Suppressor macrophage treated with lipopolysaccharide for 4 hours (primary cell): ENCODE measurements around the gene ADK.
A peak's percentile ranks its signal among the peaks of the same experiment; 100 is the strongest.

Experiments used
- DNase-seq: peaks from one replicate; pipeline ENCODE4 v3.0.0-alpha.2; 2020

ADK gene

DNA sequence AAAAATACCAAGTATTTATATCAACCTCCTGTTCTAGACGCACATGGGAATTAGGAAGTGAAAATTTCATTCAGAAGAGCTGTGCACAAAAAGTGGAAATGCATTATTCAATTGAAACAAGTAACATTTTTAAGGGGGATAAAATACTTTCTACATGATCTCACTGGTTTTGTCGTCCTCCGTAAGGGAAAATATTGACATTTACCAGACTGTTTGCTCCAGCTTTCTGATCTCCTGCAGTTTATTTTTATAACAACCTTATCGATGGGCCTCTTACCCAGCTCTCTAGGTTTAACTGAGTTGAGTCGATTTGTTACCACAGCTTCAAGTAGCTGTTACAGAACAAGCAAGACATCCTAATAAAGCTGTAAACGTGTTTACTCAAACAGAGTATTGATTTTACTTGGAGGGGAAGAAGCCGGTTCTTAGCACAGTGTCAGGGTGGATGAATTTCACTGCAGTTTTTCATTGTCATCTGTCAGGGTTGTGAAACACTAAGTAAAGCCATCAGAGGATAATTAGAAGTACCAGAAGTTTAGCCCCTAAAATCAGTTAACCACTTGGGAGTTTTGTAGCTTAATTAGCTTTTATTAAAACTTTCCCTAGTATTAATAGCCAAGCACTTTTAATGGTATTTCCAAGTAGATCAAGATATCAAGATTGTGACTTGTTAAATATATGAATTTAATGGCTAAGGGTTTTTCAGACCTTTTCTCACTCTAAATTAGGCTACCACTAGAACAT lies 532.8 kb downstream of the ADK start:
- no peak for DNase-seq

DNA sequence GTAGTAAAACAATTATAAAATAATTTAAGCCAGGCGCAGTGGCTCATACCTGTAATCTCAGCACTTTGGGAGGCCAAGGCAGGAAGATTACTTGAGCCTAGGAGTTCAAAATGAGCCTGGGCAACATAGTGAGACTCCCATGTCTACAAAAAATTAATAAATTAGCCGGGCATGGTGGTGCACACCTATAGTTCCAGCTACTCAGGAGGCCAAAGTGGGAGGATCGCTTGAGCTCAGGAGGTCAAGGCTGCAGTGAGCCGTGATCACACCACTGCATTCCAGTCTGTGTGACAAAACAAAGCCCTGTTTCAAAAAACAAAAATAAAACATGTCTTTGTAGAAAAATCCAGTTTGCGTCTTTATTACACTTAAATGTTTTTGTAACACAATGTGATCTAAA lies 533.4 kb downstream of the ADK start:
- no peak for DNase-seq

DNA sequence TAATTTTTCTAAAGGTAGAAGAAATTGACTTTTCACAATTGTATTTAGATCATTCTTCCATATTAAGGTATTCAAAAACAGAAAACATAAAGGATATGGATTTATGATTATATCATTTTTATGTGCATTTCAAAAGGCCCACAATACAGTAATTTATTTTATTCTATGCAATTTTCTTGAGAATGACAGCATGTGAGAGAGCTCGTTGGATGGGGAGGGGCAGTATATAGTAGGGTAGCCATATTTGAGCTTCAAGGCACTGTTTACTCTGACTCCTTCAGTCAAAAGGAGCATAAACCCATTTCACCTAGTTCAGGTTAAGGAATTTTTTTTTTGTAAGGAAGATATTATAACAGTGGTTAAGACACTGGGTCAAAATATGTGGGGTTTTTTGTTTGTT lies 534.5 kb downstream of the ADK start:
- no peak for DNase-seq

DNA sequence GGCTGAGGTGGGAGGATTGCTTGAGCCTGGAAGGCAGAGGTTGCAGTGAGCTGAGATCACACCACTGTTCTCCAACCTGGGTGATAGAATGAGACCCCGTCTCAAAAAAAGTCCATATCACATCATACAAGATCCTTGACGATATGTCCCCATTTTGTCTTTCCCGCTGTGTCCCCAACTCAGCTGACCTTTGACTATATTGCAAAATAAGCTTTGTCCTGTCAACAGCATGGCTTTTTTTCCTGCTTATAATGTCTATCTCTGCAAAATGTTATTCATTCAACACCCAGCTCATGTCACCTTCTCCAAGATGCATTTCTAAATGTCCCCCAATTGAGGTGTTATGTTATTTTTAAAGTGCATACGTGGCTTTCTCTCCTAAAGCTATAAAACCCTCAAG lies 539.4 kb downstream of the ADK start:
- no peak for DNase-seq

DNA sequence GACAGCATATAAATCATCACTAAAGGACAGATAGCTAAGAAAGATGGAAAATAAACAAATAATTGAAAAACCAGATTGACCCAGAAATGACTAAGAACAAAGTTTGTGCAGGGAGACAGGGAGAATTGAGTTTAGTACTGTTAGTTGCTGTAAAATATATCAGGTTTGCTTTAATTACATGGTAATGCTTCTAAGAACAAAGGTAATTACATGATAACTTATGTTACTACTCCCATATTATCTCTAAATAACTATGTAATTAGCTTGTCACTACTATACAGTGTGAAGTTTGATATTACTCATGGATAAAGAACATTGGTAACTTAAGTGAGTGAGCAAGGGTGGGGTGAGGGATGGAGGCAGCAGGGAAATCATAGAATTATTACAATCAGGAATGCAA lies 540.1 kb downstream of the ADK start:
- no peak for DNase-seq

- no peak for DNase-seq
Measured at GRCh38 chr10:74704629-74705357, 553.8 kb downstream of the ADK start.

DNA sequence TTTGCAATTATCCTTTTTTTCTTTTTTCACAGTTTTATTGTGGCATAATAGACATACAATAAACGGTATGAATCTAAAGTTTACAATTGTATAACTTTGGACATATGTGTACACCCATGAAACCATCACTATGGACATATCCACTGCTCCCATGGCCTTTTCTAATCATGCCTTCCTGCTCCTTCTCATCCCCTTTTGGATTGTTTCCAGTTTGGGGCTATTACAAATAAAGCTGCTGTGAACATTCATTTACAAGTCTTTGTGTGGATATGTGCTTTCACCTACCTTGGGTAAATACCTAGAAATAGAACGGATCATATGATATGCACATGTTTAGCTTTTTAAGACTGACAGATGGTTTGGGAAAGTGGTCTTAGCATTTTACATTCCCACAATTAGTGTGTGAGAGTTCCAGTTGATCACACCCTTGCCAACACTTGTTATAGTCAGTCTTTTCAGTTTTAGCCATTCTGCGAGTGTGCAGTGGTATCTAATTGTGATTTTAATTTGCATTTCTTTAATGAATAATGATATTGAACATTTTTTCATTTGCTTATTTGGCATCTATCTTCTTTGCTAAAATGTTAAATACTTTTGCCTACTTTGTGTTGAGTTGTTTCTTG lies 554.4 kb downstream of the ADK start:
- no peak for DNase-seq

DNA sequence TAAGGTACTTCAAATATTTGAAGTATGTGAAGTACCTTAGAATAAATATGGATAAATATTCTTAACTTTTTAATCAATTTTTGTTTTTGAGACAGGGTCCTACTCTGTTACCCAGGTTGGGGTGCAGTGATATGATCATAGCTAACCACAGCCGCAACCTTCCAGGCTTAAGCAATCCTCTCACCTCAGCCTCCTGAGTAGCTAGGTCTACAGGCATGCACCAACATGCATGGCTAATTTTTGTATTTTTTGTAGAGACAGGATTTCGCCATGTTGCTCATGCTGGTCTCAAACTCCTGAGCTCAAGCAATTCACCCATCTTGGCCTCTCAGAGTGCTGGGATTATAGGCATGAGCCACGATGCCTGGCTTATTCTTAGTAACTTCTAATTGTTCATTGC lies 555.9 kb downstream of the ADK start:
- DNase-seq: no peak

DNA sequence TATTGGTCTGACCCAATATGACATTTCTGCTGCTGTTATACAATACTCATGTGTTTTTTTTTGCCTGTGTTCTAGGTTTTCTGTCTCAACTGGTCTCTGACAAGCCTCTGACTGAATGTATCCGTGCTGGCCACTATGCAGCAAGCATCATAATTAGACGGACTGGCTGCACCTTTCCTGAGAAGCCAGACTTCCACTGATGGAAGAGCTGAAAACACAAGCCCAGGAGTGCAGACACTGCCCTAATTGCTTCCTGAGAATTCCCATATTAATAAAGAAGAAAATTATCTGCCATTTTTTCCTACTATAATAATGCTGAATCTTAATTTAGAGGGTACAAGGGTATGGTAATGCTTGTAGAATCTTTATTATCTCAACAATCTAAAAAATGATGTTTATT lies 557.2 kb downstream of the ADK start:
- DNase-seq: no peak

DNA sequence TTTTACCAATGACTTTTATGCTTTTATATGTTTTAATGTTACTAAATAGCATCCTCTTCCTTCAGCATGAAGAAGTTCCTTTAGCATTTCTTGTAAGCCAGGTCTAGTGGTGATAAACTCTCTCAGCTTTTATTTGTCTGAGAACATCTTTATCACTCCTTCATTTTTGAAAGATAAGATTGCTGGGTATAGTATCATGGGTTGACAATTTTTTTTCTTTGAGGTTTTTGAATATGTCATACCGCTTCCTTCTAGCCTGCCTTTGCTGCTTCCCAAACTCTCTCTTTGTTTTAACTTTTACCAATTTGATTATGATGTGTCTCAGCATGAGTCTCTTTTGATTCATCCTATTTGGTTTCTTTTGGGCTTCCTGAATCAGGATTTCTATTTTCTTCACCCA lies 567.2 kb downstream of the ADK start:
- DNase-seq: no peak

DNA sequence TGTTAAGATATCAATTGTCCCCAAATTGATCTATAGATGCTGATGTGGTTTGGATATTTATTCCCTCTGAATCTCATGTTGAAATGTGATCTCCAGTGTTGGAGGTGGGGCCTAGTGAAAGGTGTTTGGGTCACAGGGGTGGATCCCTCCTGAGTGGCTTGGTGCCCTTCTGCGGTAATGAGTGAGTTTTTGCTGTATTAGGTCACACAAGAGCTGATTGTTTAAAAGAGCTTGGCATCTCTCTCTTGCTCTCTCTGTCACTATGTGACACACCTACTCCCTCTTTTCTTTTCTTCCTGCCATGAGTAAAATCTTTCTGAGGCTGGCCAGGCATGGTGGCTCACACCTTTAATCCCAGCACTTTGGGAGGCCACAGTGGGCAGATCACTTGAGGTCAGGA lies 577.2 kb downstream of the ADK start:
- no peak for DNase-seq

DNA sequence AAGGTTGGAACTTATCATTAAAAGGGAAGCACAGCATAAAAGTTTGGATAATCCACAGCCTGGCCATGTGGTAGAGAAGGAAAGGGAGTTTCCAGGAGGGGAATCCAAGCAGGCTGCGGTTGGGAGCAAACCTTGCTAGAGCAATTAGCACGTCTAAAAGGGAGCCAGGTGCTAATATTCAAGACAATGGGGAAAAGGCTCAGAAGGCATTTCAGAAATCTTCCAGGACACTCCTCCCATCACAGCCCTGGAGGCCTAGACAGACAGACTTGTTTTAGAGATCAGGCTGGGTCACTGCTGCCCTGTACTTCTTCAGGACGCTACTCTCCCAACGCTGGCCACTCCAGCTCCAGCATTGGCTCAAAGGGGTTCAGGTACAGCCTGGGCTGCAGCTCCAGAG lies 579.2 kb downstream of the ADK start:
- no peak for DNase-seq

- DNase-seq: no peak
Measured at GRCh38 chr10:74733612-74734011, 582.6 kb downstream of the ADK start.

- DNase-seq: no peak
Measured at GRCh38 chr10:74736029-74736428, 585.0 kb downstream of the ADK start.

DNA sequence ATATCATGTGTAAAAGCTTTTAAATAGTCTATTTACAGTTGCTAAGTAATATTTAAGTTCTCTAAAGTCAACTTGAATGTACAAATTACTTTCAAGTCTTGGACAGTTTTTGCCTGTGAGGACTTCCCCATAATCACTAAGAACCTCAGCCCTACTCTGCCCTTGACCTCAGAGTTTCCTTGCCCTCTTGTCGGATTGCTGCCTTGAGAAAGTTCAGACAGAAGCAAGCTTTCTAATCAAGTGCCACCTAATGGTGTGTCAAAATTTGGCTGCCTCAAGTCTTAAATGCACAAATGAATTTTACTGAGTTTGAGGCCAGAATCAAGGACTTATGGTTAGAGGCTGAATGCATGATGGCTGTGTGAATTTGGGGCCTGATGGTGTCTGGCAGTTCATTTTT lies 587.0 kb downstream of the ADK start:
- peak; percentile 26 for DNase-seq

DNA sequence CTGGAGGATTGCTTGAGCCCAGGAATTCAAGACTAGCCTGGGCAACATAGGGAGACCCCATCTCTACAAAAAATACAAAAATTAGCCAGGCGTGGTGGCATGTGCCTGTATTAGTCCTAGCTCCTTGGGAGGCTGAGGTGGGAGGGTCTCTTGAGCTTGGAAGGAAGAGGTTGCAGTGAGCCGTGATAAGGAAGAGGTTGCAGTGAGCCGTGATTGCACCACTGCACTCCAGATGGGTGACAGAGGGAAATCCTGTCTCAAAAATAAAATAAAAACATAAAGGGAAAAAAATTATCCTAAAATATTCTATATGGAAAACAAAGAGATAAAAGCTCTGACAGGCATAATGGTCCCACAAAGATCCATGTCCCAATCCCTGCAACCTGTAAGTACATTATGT lies 587.5 kb downstream of the ADK start:
- DNase-seq: peak; percentile 4

- peak; percentile 18 for DNase-seq
Measured at GRCh38 chr10:74738985-74739567, 588.1 kb downstream of the ADK start.

GRCh38 chr10:74743401-74743800 lies 592.4 kb downstream of the ADK start:
- no peak for DNase-seq

GRCh38 chr10:74745449-74745848 lies 594.4 kb downstream of the ADK start:
- DNase-seq: no peak

- DNase-seq: no peak
Measured at GRCh38 chr10:74746813-74747212, 595.8 kb downstream of the ADK start.

DNA sequence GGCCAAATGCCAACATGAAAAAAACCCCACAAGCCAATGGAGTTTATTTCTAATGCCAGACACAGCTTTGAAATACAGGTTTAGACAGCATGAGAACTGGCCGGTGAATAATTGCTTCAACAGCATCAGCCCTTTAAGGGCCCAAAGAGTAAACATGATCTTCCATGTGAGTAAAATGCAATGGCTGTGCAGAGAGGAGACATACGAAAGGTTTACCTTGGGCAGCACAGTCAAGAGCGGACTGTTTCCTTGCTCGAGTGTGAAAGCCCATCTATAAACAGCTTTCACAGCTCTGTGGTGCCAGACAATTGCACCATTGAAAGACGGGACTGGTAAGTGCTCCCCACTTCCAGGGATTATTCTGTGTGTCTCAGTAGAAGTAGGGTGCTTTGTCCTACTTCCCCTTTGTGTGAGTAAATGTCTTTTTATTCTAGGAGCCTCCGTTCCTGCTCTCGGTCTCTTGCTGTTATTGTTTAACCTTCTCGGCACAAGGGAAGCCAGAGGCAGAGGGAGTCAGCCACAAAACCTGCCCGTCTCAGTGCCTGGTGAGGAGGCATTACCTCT lies 597.5 kb downstream of the ADK start:
- peak; percentile 5 for DNase-seq

- DNase-seq: no peak
Measured at GRCh38 chr10:74750848-74751274, 599.8 kb downstream of the ADK start.

- peak; percentile 31 for DNase-seq
Measured at GRCh38 chr10:74752371-74753040, 601.5 kb downstream of the ADK start.
